Body of pancreas (tissue), 4 donors: Measurements from ENCODE around the gene ST6GAL1.

ENCODE experiments used
- POLR2A ChIP-seq, 3 donors: fragments of 450-650 bp; IDR thresholded peaks; one replicate each; pipeline ENCODE4 v1.6.1; 2016; ENCODE audit warnings: antibody characterized with exemption in 3 of 3, mild to moderate bottlenecking in 2 of 3
- TF ChIP-seq, protein P1 (sequence below), 7 experiments: fragments of 450-650 bp in 4 of 7; fragments of 200-600 bp in 3 of 7; sonication (generic) in 3 of 7; IDR thresholded peaks; one replicate each; pipeline ENCODE4 v1.5.1; 2016 to 2019; ENCODE audit warnings: antibody characterized with exemption in 7 of 7

DNA sequence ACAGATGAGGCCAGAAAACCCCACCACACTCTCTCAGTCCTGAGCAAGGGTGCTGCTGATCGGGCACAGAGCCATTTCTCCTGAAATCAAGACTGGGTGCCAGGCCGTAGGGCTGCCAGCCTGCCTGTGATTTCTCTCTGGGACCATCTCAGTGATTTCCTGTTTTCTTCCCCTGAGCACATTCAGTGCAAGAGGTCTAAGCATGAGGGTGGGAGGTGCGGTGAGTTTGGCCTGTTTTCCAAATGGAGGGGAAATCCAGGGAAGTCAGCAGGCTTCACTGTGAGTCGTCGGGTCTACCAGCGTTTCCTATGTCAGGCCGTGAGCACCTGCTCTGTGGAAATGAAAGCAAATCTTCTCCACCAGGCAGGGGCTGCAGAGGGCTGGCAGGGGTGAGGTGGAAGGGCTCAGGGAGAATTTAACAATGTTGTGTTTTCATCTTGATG is 82.3 kb downstream of the ST6GAL1 start:
- TF ChIP-seq, protein P1, sequence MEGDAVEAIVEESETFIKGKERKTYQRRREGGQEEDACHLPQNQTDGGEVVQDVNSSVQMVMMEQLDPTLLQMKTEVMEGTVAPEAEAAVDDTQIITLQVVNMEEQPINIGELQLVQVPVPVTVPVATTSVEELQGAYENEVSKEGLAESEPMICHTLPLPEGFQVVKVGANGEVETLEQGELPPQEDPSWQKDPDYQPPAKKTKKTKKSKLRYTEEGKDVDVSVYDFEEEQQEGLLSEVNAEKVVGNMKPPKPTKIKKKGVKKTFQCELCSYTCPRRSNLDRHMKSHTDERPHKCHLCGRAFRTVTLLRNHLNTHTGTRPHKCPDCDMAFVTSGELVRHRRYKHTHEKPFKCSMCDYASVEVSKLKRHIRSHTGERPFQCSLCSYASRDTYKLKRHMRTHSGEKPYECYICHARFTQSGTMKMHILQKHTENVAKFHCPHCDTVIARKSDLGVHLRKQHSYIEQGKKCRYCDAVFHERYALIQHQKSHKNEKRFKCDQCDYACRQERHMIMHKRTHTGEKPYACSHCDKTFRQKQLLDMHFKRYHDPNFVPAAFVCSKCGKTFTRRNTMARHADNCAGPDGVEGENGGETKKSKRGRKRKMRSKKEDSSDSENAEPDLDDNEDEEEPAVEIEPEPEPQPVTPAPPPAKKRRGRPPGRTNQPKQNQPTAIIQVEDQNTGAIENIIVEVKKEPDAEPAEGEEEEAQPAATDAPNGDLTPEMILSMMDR (IDR thresholded peaks at IDR 0.05) = no peak
- no peak for TF ChIP-seq POLR2A (IDR thresholded peaks at IDR 0.05)
